ENCODE data around the gene IRF3.

Gene IRF3, protein sequence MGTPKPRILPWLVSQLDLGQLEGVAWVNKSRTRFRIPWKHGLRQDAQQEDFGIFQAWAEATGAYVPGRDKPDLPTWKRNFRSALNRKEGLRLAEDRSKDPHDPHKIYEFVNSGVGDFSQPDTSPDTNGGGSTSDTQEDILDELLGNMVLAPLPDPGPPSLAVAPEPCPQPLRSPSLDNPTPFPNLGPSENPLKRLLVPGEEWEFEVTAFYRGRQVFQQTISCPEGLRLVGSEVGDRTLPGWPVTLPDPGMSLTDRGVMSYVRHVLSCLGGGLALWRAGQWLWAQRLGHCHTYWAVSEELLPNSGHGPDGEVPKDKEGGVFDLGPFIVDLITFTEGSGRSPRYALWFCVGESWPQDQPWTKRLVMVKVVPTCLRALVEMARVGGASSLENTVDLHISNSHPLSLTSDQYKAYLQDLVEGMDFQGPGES

DNA sequence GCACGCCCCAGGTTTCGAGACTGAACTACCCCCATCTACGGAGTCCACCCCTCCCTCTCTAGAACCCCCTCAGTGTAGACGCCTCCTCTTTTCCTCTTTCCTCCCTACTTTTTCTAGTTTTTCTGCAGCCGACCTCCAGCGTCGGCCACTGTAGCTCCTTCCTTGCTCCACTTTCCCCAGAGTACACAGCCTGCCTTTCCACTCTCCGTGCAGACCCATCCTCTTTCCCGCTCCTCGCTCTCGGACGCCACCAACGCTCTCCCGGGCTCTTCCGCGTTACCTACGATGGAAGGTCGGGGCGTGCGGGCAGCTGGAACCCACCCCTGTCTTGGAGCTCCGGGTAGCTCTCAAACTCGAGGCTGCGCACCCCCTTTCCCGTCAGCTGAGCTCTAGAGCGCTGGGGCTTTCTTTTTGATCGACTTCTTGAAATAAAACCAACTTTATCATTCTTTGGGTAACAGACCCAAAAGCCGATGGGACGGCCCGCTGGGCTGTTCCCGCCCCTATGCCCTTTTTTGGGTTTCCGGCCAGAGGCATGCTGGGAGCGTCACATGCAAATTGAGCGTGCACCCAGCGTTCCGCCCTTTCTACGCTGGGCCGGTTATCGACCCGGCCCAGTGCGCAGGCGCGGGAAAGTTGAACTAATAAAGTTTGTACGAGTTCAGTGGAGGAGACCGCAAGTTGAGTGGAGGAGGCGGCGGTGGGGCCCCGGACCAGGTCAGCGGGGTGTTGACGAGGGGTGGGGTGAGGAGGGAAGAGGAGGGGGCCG, at the start of gene IRF3, which contains the start of gene BCL2L12:
Gene IRF3 (minus strand): TSS at position 507 of the 769 bp plus-strand sequence. CDS start 1,019 bp downstream, outside the sequence.
Gene BCL2L12 (plus strand): TSS at position 583 of the 769 bp plus-strand sequence. CDS start 760 bp downstream, outside the sequence.
- DNase-seq (ENCODE audit: low spot score) = peak; percentile 100

DNA sequence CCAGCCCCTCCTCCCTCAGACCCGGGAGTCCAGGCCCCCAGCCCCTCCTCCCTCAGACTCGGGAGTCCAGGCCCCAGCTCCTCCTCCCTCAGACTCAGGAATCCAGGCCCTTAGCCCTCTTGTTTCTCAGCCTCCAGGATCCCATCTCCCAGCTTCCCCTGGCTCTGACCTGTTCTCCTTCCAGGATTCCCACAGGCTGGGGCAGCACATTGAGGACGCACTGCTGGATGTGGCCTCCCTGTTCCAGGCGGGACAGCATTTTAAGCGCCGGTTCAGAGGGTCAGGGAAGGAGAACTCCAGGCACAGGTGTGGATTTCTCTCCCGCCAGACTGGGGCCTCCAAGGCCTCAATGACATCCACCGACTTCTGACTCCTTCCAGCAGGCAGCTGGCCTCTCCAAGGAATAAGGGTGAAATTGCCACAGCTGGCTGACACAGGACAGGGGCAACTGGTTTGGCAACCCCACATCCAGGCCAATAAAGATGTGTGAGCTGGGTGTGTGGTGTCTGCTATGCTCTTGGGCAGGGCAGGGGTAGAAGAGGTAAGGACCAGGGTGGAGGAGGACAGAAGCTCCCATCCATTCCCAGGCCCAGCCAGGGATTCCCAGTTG, 47.7 kb upstream of the IRF3 start:
- DNase-seq (ENCODE audit: low spot score) = no peak

DNA sequence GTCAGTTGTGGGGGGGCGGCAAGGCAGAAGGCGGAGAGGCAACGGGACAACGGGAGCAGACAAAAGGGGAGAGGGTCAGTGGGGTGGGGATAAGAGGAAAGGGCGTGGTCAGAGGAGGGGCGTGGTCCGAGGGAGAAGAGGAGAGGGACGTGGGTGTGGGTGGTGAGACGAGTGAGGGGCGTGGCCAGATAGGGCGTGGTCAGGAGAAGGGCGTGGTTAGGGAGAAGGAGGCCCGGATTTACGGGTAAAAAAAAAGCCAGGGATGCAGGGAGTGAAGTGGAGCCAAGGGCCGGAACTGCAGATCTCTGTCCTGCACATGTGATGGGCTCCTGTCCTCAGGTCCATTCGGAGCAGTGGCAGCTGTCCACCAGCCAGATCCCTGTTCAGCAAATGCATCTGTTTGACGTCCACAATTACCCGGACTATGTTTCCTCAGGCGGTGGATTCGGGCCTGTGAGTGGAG, 46.8 kb upstream of the IRF3 start:
- DNase-seq (ENCODE audit: low spot score) = peak; percentile 95

DNA sequence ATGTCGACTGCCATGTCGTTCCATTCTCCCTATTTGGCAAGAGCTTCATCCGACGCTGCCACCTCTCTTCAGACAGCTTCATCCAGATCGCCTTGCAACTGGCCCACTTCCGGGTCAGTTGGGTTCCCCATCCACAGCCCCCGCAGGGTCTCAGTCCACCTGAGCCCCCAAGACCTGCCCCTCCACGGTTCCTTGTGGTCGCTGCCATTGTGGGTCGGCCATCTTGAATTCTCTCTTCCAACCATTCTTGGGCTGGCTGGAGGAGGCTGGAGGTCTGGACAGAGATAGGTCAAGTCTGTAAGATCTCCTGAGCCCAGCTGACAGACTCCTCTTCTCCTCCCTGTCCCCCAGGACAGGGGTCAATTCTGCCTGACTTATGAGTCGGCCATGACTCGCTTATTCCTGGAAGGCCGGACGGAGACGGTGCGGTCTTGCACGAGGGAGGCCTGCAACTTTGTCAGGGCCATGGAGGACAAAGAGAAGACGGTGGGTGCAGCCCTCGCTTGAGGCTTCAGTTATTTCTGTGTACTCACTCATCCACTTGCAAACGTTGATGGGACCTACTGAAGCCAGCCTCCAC, 44.8 kb upstream of the IRF3 start:
- DNase-seq (ENCODE audit: low spot score) = no peak

DNA sequence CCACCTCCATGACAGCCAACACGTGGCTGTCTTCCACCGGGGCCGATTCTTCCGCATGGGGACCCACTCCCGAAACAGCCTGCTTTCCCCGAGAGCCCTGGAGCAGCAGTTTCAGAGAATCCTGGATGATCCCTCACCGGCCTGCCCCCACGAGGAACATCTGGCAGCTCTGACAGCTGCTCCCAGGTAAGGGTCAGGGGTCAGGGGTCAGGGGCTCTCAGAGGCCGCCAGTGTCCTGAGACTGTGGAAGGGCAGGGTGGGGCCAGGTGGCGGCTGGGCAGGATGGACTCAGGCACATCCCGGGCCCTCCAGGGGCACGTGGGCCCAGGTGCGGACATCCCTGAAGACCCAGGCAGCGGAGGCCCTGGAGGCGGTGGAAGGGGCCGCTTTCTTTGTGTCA, 40.3 kb upstream of the IRF3 start:
- DNase-seq (ENCODE audit: low spot score) = no peak

DNA sequence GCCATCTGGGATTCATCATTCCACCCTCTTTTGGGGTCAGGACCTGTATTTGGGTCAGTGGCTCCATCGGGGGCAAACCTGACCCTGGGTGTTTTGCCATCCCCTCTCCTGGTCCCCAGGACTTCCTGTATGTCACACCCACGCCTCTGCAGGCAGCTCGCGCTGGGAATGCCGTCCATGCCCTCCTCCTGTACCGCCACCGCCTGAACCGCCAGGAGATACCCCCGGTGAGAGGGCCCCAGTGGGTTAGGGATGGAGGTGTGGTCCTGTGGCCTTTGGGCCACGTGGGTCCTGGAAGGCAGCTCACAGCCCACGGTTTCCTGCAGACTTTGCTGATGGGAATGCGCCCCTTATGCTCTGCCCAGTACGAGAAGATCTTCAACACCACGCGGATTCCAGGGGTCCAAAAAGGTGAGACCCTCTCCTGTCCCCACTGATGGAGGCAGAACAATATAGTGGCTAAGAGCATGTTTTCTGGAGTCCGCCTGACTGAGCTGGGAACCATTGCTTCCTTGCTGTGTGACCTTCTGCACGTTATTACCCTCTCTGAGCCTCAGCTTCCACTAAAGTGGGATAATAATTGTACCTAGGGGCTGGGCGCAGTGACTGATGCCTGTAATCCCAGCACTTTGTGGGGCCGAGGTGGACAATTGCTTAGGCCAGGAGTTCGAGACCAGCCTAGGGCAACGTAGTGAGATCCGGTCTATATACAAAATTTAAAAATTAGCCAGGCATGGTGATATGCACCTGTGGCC, 39.4 kb upstream of the IRF3 start:
- DNase-seq (ENCODE audit: low spot score) = no peak

DNA sequence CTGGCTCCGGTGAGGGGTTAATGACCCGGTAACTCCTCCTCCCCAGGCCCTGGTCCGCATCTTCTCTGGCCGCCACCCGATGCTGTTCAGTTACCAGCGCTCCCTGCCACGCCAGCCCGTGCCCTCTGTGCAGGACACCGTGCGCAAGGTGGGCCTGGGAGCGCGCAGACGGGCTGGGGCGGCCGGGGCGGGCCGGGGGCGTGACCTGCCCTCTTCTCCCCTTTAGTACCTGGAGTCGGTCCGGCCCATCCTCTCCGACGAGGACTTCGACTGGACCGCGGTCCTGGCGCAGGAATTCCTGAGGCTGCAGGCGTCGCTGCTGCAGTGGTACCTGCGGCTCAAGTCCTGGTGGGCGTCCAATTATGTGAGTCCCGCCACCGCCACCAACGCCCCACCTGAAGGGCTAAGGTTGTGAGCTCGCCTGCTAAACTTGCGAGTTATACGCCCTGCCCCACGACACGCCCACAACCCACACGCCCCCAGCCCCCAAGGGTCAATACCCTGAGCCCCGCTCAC, 35.7 kb upstream of the IRF3 start:
- no peak for DNase-seq (ENCODE audit: low spot score)

DNA sequence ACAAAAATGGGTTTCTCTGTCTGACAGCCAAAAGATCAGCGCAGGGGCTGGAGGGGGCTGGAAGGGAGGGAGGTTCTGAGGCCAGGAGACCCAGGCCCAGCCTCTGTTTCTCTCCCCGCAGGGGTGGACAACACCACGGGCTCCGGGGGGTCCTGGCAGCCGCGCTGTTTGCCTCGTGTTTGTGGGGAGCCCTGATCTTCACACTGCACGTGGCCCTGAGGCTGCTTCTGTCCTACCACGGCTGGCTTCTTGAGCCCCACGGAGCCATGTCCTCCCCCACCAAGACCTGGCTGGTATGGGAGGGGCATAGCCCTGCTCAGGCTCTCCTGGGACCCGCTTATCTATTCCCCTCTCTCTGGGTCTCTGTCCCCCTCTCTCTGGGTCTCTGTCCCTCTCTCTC, 34.9 kb upstream of the IRF3 start:
- DNase-seq (ENCODE audit: low spot score) = no peak

DNA sequence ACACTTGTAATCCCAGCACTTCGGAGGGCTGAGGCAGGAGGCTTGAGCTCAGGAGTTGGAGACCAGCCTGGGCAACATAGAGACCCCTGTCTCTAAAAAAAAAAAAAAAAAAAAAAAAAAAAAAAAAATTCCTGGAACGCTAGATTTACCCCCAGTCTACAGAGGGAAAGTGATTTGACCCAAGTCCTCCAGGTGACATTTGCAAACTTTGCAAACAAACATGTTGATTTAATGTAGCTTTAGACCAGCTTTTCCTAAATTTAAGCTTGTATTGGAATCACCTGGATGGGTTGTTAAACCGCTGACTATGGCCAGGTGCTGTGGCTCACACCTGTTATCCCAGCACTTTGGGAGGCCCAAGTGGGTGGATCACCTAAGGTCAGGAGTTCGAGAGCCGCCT, 33.7 kb upstream of the IRF3 start:
- DNase-seq (ENCODE audit: low spot score) = no peak

DNA sequence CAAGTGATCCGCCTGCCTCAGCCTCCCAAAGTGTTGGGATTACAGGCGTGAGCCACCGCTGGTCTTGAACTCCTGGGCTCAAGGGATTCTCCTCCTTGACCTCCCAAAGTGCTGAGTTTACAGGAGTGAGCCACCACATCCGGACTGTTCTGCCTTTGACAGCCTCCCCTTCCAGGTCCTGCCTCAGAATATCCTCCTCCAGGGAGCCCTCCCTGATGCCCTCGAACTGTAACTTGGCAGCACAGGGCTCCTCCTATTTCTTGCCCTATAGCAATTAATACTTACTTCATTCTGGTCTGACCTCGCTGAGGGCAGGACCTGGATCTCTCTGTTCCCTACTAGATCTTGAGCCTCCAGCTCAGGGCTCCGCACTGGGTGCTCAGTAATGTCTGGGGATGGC, 31.2 kb upstream of the IRF3 start:
- no peak for DNase-seq (ENCODE audit: low spot score)

DNA sequence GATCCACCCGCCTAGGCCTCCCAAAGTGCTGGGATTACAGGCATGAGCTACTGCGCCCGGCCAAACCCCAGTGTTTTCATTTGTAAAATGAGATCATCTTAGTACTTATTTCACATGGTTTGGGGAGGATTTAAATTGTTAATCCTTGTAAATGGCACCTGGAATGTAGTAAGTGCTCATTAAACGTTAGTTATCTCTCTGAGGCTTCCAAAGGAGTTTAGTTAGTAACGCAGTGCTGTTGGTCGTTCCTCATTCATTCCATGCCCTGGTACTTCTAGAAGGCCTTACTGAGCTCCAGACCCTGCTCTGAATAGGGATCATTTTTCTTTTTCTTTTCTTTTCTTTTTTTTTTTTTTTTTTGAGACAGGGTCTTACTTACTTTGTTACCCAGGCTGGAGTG, 30.5 kb upstream of the IRF3 start:
- no peak for DNase-seq (ENCODE audit: low spot score)

DNA sequence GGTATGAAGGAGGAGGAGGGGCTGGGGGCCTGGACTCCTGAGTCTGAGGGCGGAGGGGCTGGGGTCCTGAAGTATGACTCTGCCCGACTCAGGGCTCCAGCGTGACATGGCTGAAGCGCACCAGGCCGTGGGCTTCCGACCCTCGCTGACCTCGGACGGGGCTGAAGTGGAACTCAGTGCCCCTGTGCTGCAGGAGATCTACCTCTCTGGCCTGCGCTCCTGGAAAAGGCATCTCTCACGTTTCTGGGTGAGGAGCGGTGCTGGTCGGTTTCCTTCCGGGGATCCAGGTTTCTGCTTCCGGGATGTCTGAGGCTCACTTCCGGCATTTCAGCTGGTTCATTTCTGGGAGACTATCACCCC, 26.5 kb upstream of the IRF3 start:
- DNase-seq (ENCODE audit: low spot score) = no peak

DNA sequence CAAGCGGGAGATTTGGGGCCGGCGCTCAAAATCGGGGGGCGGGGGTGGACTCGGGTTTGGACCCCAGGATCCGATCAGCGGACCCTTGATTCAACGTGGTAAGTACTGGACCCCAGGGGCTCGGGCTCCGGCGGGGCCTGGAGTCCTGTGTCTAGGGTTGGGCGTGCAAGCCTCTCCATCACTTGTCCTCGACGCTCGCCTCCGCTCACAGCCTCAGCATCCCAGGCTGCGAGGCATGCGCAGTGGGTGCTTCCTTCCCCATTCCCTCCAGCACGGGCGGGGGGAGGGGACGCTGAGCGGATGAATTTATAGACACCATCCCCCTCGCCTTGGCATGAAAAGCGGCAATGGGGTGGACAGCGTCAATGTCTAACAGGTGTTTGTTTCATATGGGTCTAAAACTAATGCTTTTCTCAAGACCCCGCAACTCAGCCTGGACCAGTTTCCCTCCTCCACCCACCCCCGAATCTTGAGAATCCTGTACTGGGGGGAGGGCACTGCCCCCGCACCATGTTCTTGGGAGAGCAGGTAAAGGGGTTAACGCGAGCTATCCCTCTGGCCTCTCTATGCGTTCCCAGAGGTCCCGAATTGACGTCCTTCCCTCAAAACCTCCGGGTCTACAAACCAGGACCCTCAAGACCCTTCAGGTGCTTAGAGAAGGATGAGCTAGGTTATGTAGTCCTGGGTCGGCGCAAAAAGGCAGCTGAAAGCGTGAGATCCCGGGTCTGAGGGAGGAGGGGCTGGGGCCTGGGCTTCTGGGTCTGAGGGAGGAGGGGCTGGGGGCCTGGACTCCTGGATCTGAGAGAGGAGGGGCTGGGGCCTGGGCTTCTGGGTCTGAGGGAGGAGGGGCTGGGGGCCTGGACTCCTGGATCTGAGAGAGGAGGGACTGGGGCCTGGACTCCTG, 25.8 kb upstream of the IRF3 start:
- DNase-seq (ENCODE audit: low spot score) = no peak

DNA sequence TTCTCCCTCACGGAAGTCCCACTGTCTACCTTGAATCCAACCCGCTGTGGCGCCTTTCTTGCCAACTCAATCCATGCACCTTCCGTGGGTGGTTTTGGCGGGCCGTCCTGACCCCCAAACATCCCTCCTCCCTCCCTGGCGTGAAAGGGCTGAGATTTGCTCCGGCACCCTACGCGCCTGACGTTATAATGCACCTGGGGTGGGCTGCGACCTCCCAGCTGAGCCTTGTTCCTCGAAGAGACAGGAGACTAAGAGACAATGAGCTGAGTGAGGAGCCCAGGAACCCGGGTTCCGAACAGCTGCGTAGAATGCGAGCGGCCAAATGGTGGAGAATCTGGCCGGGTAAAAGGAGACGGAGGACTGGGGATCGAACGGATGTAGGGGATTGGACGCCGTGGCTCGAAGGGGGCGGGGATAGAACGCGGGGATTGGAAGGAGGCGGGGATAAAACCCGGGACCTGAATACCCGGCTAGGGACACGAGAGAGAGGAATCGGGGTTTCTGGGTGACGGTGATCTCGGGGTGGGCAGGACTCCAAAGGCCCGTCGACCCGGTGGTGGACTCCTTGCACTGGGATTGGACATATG, 25.1 kb upstream of the IRF3 start, which contains the start of gene CPT1C:
Gene CPT1C (plus strand): TSS at position 461 of the 587 bp plus-strand sequence. CDS start 1,137 bp downstream, outside the sequence.
- no peak for DNase-seq (ENCODE audit: low spot score)

DNA sequence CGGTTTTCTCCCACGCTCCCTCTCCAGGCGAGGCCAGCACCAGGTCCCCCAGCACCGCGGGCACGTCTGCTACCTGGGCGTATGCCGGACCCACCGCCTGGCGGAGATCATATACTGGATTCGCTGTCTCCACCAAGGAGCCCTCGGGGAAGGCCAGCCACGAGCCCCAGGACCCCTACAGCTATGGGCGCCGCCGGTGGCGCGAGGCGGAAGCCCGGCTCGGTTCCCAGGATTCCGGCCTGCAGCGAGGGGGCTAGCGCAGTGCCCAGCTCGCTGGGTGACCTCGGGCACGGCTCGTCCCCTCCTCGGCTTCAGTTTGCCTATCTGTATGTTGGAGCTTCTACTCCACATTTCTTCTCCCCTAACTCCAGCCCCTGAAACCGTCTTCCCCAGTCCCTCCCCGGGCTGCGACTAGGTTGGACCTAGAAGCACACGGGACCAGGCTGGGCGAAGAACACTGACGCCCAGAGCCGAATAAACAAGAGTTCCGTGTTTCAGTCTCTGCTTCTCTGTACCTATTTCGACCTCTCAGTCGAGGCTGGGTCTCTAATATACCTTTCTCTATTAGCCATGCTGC, 24.5 kb upstream of the IRF3 start:
- no peak for DNase-seq (ENCODE audit: low spot score)

DNA sequence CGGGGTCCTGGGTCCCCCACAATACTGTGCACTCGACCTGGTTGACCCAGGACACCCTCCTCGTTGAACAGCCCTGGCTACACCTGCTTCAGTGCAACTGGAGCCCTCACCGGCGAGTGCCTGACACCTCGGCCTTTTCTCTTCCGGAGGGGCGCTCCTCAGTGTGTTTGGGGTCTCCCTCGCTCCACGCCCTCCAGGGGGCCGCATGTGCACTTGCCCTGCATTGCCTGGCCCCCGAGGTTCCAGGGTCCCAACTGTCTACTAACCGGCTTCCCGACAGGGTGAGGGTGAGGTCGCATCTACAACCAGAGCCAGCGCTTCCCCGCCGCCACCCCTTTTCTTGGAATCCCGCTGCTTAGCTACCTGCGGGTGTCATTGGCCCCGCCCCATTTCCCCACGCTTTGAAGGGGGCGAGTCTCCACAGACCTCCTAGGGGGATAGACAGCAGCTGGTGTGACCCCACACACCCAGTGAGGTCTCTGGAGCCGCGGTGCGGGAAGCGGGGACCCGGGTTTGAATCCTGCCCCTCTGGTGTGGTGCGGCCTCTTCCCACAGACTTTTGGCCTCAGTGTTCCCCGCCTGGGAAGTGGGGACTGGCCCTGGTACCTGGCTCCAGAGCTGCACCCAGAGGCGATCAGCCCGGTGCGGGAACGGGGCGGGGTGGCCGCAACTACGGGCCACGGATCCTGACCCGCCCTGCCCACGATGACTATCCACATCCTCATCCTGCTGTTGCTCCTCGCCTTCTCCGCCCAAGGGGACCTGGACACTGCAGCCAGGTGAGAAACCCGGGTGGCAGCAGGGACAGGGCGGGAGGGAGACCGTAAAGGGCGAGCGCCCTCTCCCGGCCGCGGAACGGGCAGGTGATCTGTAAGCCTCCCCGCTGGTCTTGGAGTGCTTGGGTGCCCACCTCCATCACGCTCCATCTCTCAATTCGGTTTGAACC, 23.7 kb upstream of the IRF3 start, which contains the start of gene ADM5:
Gene ADM5 (plus strand): TSS at position 462 of the 946 bp plus-strand sequence. CDS start 244 bp downstream, at position 706.
- no peak for DNase-seq (ENCODE audit: low spot score)

DNA sequence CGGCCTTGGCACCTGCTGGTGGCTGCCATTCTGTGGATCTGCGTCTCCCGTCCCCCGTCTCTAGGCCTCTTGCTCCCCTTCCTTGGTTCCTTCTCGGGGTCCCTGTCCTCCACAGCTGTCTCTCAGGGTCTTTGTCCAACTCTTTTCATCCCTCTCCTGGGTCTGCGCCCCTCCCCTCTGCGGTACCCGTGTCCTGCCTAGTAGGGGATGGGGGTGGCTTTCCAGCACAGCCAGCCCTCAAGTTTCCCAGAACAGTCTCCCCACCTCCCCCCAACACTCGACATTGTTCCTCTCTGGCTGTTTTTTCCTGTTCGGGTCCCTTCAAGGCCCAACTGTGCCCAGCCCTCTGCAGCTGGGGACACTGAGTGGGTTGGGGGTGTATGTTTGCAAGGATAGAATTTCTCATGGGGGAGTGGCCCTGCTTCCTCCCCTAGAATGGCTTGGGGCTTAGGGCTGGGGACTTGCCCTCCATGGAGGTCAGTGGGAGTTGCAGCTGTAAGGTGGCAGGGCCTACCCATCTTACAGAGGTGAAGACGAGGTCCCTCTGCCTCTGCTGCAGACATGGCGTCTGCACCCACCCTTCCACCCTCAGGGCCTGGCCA, 23.0 kb upstream of the IRF3 start:
- no peak for DNase-seq (ENCODE audit: low spot score)

All from COLO829 (cell line).